GM23338 (cell line): ENCODE measurements around the gene COL2A1. TPM values are rescaled to one million over a fixed set of nuclear protein-coding genes. Genes with fewer than 3 reads are reported as not detected.

Experiments used
- ATAC-seq: fragments of 200-7000 bp; cut with Tn5 transposase; 3 replicates; pipeline ENCODE4 v1.9.1; 2020
- DNase-seq: peaks from one replicate; pipeline ENCODE4 v3.0.0-alpha.2; 2015; ENCODE audit warnings: low spot score
- H2AFZ ChIP-seq: fragments of 200-600 bp; sonication (generic); 2 replicates; pipeline ENCODE4 v1.8.0; 2016; ENCODE audit warnings: antibody characterized with exemption, mild to moderate bottlenecking, moderate library complexity
- H3F3A ChIP-seq: fragments of 200-600 bp; sonication (generic); replicated peaks from 2 replicates; pipeline ENCODE4 v1.8.0; 2017; ENCODE audit warnings: antibody characterized with exemption, mixed run types, low read depth
- H3K27ac ChIP-seq: fragments of 200-600 bp; sonication (generic); 2 replicates; pipeline ENCODE4 v1.6.1; 2016; ENCODE audit warnings: low read depth
- H3K27me3 ChIP-seq: fragments of 200-600 bp; sonication (generic); 2 replicates; pipeline ENCODE4 v1.8.0; 2016; ENCODE audit warnings: mild to moderate bottlenecking, mixed run types, moderate library complexity; ENCODE audit not compliant: insufficient read depth
- H3K36me3 ChIP-seq: fragments of 200-600 bp; sonication (generic); 2 replicates; pipeline ENCODE4 v1.8.0; 2016; ENCODE audit warnings: mild to moderate bottlenecking; ENCODE audit not compliant: insufficient read depth
- H3K4me1 ChIP-seq: fragments of 200-600 bp; sonication (generic); 2 replicates; pipeline ENCODE4 v1.8.0; 2016; ENCODE audit warnings: mild to moderate bottlenecking, moderate library complexity; ENCODE audit not compliant: insufficient read depth
- H3K4me2 ChIP-seq: fragments of 200-600 bp; sonication (generic); 2 replicates; pipeline ENCODE4 v1.7.1; 2017; ENCODE audit warnings: mixed run types
- H3K4me3 ChIP-seq: fragments of 200-600 bp; sonication (generic); 2 replicates; pipeline ENCODE4 v1.6.1; 2016; ENCODE audit warnings: mixed run types
- H3K79me2 ChIP-seq: fragments of 200-600 bp; sonication (generic); replicated peaks from 2 replicates; pipeline ENCODE4 v1.8.0; 2017; ENCODE audit warnings: mild to moderate bottlenecking; ENCODE audit not compliant: insufficient read depth
- H3K9me2 ChIP-seq: fragments of 200-600 bp; sonication (generic); 2 replicates; pipeline ENCODE4 v1.8.0; 2017; ENCODE audit not compliant: insufficient read depth
- H4K20me1 ChIP-seq: fragments of 200-600 bp; sonication (generic); replicated peaks from 2 replicates; pipeline ENCODE4 v1.8.0; 2017; ENCODE audit warnings: mild to moderate bottlenecking; ENCODE audit not compliant: insufficient read depth
- H3K27ac Mint-ChIP-seq: 2 replicates; pipeline ENCODE4 v1.8.0; 2020; ENCODE audit warnings: inconsistent platforms, mild to moderate bottlenecking, moderate library complexity, mixed read lengths
- H3K27me3 Mint-ChIP-seq: 3 replicates; pipeline ENCODE4 v1.8.0; 2022; ENCODE audit warnings: low read depth, mild to moderate bottlenecking, moderate library complexity, mixed read lengths, inconsistent platforms; ENCODE audit not compliant: insufficient read depth, poor library complexity
- H3K36me3 Mint-ChIP-seq: 3 replicates; pipeline ENCODE4 v1.8.0; 2021; ENCODE audit warnings: low read depth, mild to moderate bottlenecking, inconsistent platforms, moderate library complexity, mixed read lengths
- H3K4me1 Mint-ChIP-seq: 3 replicates; pipeline ENCODE4 v1.8.0; 2020; ENCODE audit warnings: mild to moderate bottlenecking, inconsistent platforms, mixed read lengths
- H3K4me3 Mint-ChIP-seq: 3 replicates; pipeline ENCODE4 v1.8.0; 2021; ENCODE audit warnings: moderate library complexity, mild to moderate bottlenecking, inconsistent platforms, mixed read lengths
- H3K9me3 Mint-ChIP-seq: 3 replicates; pipeline ENCODE4 v1.8.0; 2020; ENCODE audit warnings: moderate library complexity, mild to moderate bottlenecking, inconsistent platforms, mixed read lengths
- JUNB ChIP-seq: IDR thresholded peaks from one replicate; pipeline ENCODE4 v1.6.1; 2016; ENCODE audit warnings: antibody characterized with exemption; ENCODE audit not compliant: unreplicated experiment
- NANOG ChIP-seq: IDR thresholded peaks from 2 replicates; pipeline ENCODE4 v1.6.1; 2016; ENCODE audit warnings: antibody characterized with exemption, borderline replicate concordance
- REST ChIP-seq: IDR thresholded peaks from one replicate; pipeline ENCODE4 v1.6.1; 2018; ENCODE audit warnings: antibody characterized with exemption; ENCODE audit not compliant: unreplicated experiment
- STAT1 ChIP-seq: IDR thresholded peaks from one replicate; pipeline ENCODE4 v1.6.1; 2016; ENCODE audit warnings: antibody characterized with exemption; ENCODE audit not compliant: unreplicated experiment
- ZNF114 ChIP-seq: fragments of 250-450 bp; sonication (Bioruptor Pico); IDR thresholded peaks from 2 replicates; pipeline ENCODE4 v1.5.0; 2020; ENCODE audit warnings: mild to moderate bottlenecking, moderate library complexity
- ZNF331 ChIP-seq: fragments of 250-450 bp; sonication (Bioruptor Pico); IDR thresholded peaks from 2 replicates; pipeline ENCODE4 v1.5.0; 2020; ENCODE audit warnings: low read depth, mild to moderate bottlenecking, moderate library complexity
- ZNF462 ChIP-seq: fragments of 250-450 bp; sonication (Bioruptor Pico); IDR thresholded peaks from 2 replicates; pipeline ENCODE4 v1.5.0; 2020; ENCODE audit warnings: mild to moderate bottlenecking, moderate library complexity
- polyA plus RNA-seq: library from polyadenylated mRNA; unstranded; fragments of >200 nt; fragmentation: Nextera tagmentation; extraction: Ambion mirVana; gene quantifications from 2 replicates; pipeline ENCODE4 v1.2.1, GENCODE V29; 2016
- total RNA-seq: library from RNA; depleted of rRNA; stranded (reverse); fragments of >200 nt; shearing (Covaris generic); gene quantifications from 2 replicates; pipeline ENCODE4 v1.2.3, GENCODE V29; 2014
- TF ChIP-seq, protein P1 (sequence below): IDR thresholded peaks from 2 replicates; pipeline ENCODE4 v1.6.1; 2016; ENCODE audit warnings: antibody characterized with exemption

COL2A1 gene
- total and polyA plus RNA-seq, 2 experiments from 2014 or later = 7.0 to 24.6 TPM

GRCh38 chr12:47954058-47954457, 50.2 kb downstream of the COL2A1 start (continued):
- TF ChIP-seq ZNF462 (CRISPR knock-in tag) (no peak), NANOG (no peak), REST (no peak), ZNF114 (CRISPR knock-in tag) (no peak)

GRCh38 chr12:47950856-47951468, 53.3 kb downstream of the COL2A1 start:
- Histone ChIP-seq H3K4me1 (peaks cover 6% of the 10 kb centered on the region), H4K20me1 (no peaks in the 10 kb centered on the region), H3K27me3 (0 out of 2 replicates have a peak, but pooled peaks cover 3% of the 10 kb centered on the region), H3K4me3 (no peak overlapping the region), H3F3A (no peaks in the 10 kb centered on the region), H2AFZ (no peak overlapping the region), H3K4me2 (no peak overlapping the region), H3K27ac (no peak overlapping the region), H3K79me2 (no peaks in the 10 kb centered on the region), H3K36me3 (no peaks in the 10 kb centered on the region), H3K9me2 (0 out of 2 replicates have a peak, but pooled peaks cover 5% of the 10 kb centered on the region)
- Mint-ChIP-seq H3K27me3 (peaks cover 13% of the 10 kb centered on the region), H3K4me1 (peaks cover 14% of the 10 kb centered on the region), H3K27ac (no peak overlapping the region), H3K4me3 (no peak overlapping the region), H3K9me3 (peaks cover 2% of the 10 kb centered on the region; the same call in 2 of the 3 replicates), H3K36me3 (no peaks in the 10 kb centered on the region)
- DNase-seq (no peak), ATAC-seq (no peak)
- no peak for TF ChIP-seq ZNF331 (CRISPR knock-in tag)
- no peak for TF ChIP-seq ZNF114 (CRISPR knock-in tag)
- TF ChIP-seq STAT1 = no peak
- no peak for TF ChIP-seq JUNB
- TF ChIP-seq, protein P1, sequence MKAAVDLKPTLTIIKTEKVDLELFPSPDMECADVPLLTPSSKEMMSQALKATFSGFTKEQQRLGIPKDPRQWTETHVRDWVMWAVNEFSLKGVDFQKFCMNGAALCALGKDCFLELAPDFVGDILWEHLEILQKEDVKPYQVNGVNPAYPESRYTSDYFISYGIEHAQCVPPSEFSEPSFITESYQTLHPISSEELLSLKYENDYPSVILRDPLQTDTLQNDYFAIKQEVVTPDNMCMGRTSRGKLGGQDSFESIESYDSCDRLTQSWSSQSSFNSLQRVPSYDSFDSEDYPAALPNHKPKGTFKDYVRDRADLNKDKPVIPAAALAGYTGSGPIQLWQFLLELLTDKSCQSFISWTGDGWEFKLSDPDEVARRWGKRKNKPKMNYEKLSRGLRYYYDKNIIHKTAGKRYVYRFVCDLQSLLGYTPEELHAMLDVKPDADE = no peak
- TF ChIP-seq REST = no peak
